GM19351 (cell line): ENCODE results near the gene RELB.
A peak's percentile ranks its signal among the peaks of the same experiment; 100 is the strongest.

Source experiments
- ATAC-seq: cut with Tn5 transposase; IDR thresholded peaks from one replicate; pipeline ENCODE4 v1.9.1; 2021; ENCODE audit warnings: mild to moderate bottlenecking, moderate library complexity; ENCODE audit not compliant: unreplicated experiment

Gene RELB

DNA sequence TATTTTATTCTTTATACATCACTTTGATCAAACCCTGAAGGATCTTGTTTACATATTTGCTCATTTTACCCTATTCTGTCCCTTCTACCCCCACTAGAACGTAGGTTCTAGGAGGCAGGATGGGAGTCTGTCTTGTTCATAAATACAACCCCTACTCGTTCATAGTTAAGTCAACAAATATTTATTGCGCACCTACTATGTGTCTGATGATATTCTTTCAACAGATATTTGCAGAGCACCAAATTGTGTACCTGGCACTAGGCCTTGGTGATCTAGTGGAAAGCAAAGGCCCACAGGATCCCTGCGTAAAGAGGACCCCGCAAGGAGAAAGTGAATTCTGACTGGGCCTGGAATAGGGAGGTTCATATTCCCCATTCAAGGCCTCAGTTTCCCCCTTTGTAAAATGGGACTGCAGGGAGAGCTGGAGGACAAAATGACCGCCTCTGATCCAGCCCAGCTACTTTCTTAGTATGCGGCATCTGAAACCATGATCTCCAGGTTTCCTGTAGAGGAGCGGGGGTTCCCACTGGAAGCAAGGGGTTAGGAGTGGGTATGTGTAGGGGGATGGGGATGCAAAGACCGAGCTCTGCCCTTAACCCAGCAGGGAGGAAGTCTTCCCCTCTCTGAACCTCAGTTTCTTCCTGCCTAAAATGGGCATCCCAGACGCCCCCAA is 77.3 kb downstream of the RELB start:
- no peak for ATAC-seq

DNA sequence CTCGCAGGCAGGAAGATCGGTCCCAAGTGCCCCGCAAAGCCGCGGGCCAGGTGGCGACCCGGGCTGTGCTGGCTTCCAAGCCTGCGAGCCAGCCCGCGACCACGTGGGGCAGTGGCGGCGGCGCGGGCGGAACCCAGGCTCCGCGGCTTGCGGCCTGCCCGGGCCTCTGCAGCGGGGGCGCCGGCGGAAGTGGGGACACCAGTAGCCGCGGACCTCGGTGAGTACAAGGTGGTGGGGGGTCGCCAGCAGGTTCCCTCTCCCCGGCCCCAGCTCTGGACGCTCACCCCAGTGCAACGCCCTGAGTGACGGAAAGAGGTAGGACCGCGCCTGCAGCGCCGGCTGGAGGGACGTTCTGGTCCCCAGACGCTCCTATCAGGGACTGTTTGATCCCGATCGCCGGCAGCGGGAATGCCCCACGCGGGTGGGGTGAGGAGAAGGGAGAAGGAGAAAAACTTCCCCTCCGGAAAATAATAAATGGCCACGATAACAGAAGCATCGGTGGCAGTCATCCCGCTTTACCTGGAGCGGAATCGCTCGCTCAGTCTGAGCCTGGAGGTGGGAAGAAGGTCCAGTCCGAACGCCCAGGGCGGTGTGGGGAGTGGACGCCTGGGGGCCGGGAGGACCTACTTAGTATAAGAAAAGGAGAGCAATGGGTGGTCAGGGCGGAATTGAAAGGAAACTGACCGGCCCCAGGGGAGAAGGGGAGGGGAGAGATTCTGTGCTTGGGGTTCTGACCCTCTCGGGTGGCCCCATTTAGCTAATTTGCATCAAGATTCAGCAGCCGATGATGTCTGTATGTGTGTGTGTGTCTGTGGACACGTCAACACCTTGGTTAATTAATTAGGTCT is 78.0 kb downstream of the RELB start, which contains the start of gene GEMIN7:
TSS of gene GEMIN7 (plus strand) at position 198 of the 848 bp plus-strand sequence. CDS start 10,855 bp downstream, outside the sequence.
- peak; percentile 30 for ATAC-seq

DNA sequence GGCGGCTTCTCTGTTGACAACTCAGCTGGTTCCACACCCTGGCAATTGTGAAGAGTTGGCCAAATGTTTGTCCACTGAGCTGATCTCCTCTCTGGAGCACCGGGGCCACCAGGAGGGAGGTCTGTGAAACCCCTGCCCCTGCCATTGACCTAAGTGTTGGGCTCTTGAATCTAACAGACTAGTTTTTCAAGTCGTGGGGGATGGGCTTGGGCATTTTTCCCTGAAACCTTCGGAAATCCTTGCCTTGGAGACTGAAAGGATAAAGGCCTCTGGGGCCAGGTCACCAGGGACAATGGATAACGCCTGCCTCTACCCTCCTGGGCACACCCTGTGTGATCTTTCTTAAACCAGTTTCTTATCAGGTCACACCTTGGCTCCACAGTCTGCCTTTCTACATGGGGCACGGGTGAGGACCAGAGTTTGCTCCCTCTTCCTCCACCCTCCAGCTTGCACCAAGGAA is 78.7 kb downstream of the RELB start:
- no peak for ATAC-seq

DNA sequence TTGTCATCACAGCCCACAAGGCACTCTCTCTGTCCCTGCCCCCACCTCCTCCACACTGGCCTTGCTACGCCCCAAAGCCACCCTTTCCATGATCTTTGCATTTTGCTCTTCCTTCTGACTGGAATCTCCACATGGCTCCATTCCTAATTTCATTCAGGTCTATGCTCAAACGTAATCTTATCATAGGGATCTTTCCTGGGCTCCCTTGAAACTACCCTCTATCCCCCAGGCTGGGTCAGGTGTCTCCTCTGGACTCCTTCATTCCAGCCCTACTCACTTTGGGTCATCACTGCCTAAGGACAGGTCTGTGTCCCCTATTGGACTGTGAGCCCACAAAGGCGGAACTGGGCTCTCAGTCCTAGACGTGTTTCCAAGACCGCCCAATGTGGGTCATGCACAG is 80.9 kb downstream of the RELB start:
- ATAC-seq = no peak

DNA sequence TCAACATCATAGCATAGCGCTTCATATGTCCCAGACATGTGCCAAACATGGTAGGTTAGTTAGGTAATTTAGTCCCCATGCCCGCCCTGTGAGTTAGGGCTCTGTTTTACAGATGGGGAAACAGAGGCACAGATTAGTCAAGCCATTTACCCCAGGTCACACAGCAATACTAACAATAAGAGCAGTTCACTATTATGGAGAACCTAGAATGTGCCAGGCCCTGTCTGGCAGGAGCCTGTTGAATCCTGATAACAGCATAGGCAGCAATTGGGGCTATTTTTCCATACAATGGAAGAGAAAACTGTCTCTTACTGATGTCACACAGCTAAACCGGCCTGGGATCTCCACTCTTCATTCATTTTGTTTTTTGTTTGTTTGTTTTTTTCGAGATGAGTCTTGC is 85.2 kb downstream of the RELB start:
- ATAC-seq = no peak

DNA sequence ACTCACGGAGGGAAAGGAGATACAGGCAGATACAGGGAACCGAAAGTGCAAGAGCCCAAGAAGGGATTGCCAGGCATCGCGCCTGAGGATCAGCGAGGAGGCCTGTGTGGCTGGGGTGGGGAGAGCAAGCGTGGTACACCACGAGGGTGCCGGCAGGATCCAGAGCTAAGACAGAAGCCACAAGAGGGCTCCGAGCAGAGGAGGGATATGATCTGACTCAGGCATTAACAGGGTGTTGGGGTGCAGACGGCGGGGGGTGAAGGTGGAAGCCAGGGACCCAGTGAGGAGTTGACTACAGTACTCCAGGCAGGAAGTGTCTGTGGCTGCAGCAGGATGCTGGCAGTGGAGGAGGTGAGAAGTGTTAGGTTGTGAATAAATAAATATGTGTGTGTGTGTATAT is 86.3 kb downstream of the RELB start:
- ATAC-seq = no peak
